HepG2 (cell line): ENCODE data around the gene TMEM95. TPM values are rescaled to one million over a fixed set of nuclear protein-coding genes. Genes with fewer than 3 reads are reported as not detected.
A peak's percentile ranks its signal among the peaks of the same experiment; 100 is the strongest.

Experiments used
- CAMTA2 ChIP-seq: sonication (generic); formaldehyde crosslinking; IDR thresholded peaks from 2 replicates; pipeline ENCODE4 v1.4.0; 2020; ENCODE audit warnings: mild to moderate bottlenecking, missing genetic modification reagents, borderline replicate concordance
- CC2D1A ChIP-seq: sonication (generic); formaldehyde crosslinking; IDR thresholded peaks from 2 replicates; pipeline ENCODE4 v1.8.1; 2023; ENCODE audit warnings: mild to moderate bottlenecking, missing genetic modification reagents
- CHD2 ChIP-seq: IDR thresholded peaks from 2 replicates; pipeline ENCODE4 v1.6.1; 2011; ENCODE audit warnings: low read depth, low read length, improper control_type of control experiment
- FOXK2 ChIP-seq: fragments of 450-650 bp; IDR thresholded peaks from 2 replicates; pipeline ENCODE4 v1.6.1; 2016
- NFRKB ChIP-seq: fragments of 450-650 bp; IDR thresholded peaks from 2 replicates; pipeline ENCODE4 v1.6.1; 2017
- NFYC ChIP-seq: IDR thresholded peaks from 2 replicates; pipeline ENCODE4 v1.6.1; 2016; ENCODE audit warnings: missing genetic modification reagents, missing compliant biosample characterization
- NR3C1 ChIP-seq: sonication (generic); formaldehyde crosslinking; IDR thresholded peaks from 2 replicates; pipeline ENCODE4 v1.4.0; 2020; ENCODE audit warnings: missing genetic modification reagents
- PAWR ChIP-seq: sonication (generic); formaldehyde crosslinking; IDR thresholded peaks from 2 replicates; pipeline ENCODE4 v1.4.0; 2020; ENCODE audit warnings: missing genetic modification reagents, mild to moderate bottlenecking, borderline replicate concordance
- SIX1 ChIP-seq: sonication (generic); formaldehyde crosslinking; IDR thresholded peaks from 2 replicates; pipeline ENCODE4 v1.4.0; 2020; ENCODE audit warnings: missing genetic modification reagents, borderline replicate concordance
- SUZ12 ChIP-seq: fragments of 150-350 bp; IDR thresholded peaks from 2 replicates; pipeline ENCODE4 v1.6.1; 2014; ENCODE audit warnings: low read depth, low read length
- U2AF1 ChIP-seq: fragments of 200-400 bp; formaldehyde crosslinking; optimal IDR thresholded peaks from 2 replicates; pipeline ENCODE3; 2017; ENCODE audit warnings: mild to moderate bottlenecking, low read depth, low read length
- ZMYM3 ChIP-seq: sonication (generic); formaldehyde crosslinking; IDR thresholded peaks from 2 replicates; pipeline ENCODE4 v1.5.1; 2020; ENCODE audit warnings: mild to moderate bottlenecking, missing genetic modification reagents
- ZNF232 ChIP-seq: sonication (generic); formaldehyde crosslinking; IDR thresholded peaks from 2 replicates; pipeline ENCODE4 v1.4.0; 2020; ENCODE audit warnings: missing genetic modification reagents, borderline replicate concordance
- ZNF350 ChIP-seq: sonication (generic); formaldehyde crosslinking; IDR thresholded peaks from 2 replicates; pipeline ENCODE4 v1.4.0; 2020; ENCODE audit warnings: mild to moderate bottlenecking, low read depth, missing genetic modification reagents, borderline replicate concordance
- ZNF460 ChIP-seq: sonication (generic); formaldehyde crosslinking; IDR thresholded peaks from 2 replicates; pipeline ENCODE4 v1.5.1; 2020; ENCODE audit warnings: missing genetic modification reagents, mild to moderate bottlenecking, borderline replicate concordance
- ZSCAN30 ChIP-seq: sonication (generic); formaldehyde crosslinking; IDR thresholded peaks from 2 replicates; pipeline ENCODE4 v1.5.0; 2020; ENCODE audit warnings: mild to moderate bottlenecking, missing genetic modification reagents
- polyA plus RNA-seq, 8 experiments: library from polyadenylated mRNA; depleted of rRNA in 3 of 8; stranded (reverse) in 7 of 8; unstranded in 1 of 8; fragments of >200 nt; fragmentation: Illumina TruSeq in 4 of 8; extraction: Trizol in 4 of 8; gene quantifications; 2 replicates each; pipeline versions ENCODE4 v1.2.1 to v1.2.3, GENCODE V29; 2011 to 2016; ENCODE audit warnings: low read depth in 4 of 8, missing spikeins in 1 of 8, mixed read lengths in 1 of 8; ENCODE audit not compliant: insufficient read depth in 1 of 8
- total RNA-seq, 5 experiments: library from RNA; depleted of rRNA; stranded (reverse); fragments of >200 nt; fragmentation: Illumina TruSeq; extraction: Trizol; gene quantifications; 2 replicates each; pipeline ENCODE4 v1.2.3, GENCODE V29; 2016; ENCODE audit warnings: low read depth in 1 of 5
- TF ChIP-seq, protein P1 (sequence below): sonication (generic); formaldehyde crosslinking; IDR thresholded peaks from 2 replicates; pipeline ENCODE4 v1.4.0; 2020; ENCODE audit warnings: missing genetic modification reagents, low read depth, mild to moderate bottlenecking, borderline replicate concordance
- TF ChIP-seq, protein P2 (sequence below): IDR thresholded peaks from 2 replicates; pipeline ENCODE4 v1.6.1; 2016; ENCODE audit warnings: mild to moderate bottlenecking
- TF ChIP-seq, protein P3 (sequence below): sonication (generic); formaldehyde crosslinking; IDR thresholded peaks from 2 replicates; pipeline ENCODE4 v1.8.0; 2022; ENCODE audit warnings: mild to moderate bottlenecking, missing genetic modification reagents; ENCODE audit not compliant: insufficient replicate concordance
- TF ChIP-seq, protein P4 (sequence below): sonication (generic); formaldehyde crosslinking; IDR thresholded peaks from 2 replicates; pipeline ENCODE4 v1.5.1; 2020; ENCODE audit warnings: mild to moderate bottlenecking, moderate library complexity, missing genetic modification reagents
- TF ChIP-seq, protein P5 (sequence below): sonication (generic); formaldehyde crosslinking; IDR thresholded peaks from 2 replicates; pipeline ENCODE4 v1.4.0; 2020; ENCODE audit warnings: missing genetic modification reagents
- TF ChIP-seq, protein P6 (sequence below): IDR thresholded peaks from 2 replicates; pipeline ENCODE4 v1.6.1; 2016; ENCODE audit warnings: low read depth, borderline replicate concordance

The TMEM95 gene
- total and polyA plus RNA-seq, 2 of the 13 experiments (the other 11 are each of a cell fraction or from before 2014, with no cell fraction given) = not detected

DNA sequence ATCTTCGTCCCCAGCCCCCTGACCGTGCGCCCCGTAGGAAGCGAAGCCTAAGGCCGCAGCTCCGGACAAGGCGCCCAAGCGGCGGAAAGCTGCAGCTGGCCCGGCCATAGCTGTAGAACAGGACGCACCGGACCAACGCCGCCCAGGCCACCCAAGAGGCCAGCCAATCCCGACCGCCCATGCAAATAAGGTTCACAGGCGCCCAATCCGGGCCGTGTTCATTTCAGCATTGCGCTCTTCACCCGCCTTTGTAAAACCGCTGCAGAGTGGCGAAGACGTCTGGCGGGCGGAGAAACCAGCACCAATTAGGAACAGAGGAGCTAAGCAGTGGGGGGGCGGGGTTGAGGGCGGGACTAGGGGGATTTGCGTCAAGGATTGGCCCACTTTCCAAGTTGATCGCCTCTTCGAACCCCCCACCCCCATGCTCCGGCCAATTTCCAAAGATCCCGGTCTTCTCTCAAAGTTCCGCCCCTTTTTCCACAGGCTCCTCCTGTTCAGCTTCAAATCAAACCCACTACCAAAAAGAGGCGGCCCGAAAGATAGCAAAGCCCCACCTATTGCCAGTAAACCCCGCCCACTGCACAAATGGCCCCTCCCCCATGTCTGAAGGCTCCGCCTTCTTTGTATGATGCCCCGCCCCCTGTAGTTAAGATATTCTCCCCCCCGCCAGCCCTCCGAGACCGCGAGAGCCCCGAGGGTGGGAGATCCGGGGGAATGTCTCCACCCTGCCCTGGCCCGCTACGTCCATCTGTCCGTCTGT, 49.2 kb downstream of the TMEM95 start, which contains the start of gene TMEM256 (continued):
- TF ChIP-seq, protein P1, sequence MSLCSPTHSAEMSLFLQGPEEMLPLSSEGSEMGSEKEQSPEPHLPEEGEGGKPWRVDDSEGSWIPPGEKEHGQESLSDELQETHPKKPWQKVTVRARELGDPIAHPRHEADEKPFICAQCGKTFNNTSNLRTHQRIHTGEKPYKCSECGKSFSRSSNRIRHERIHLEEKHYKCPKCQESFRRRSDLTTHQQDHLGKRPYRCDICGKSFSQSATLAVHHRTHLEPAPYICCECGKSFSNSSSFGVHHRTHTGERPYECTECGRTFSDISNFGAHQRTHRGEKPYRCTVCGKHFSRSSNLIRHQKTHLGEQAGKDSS (CRISPR knock-in tag) = 0 out of 2 replicates have a peak, but pooled peaks have one; percentile 37
- TF ChIP-seq ZMYM3 (CRISPR knock-in tag) (no peak), NR3C1 (CRISPR knock-in tag) (no peak), ZNF460 (CRISPR knock-in tag) (no peak), ZNF350 (no peak; the same call in 1 of the 2 replicates), CAMTA2 (no peak), FOXK2 (no peak), NFYC (peak; percentile 91), U2AF1 (no peak), NFRKB (no peak), SIX1 (CRISPR knock-in tag) (no peak), SUZ12 (no peak), PAWR (CRISPR knock-in tag) (no peak), ZNF232 (CRISPR knock-in tag) (no peak; the same call in 1 of the 2 replicates), CHD2 (peak; percentile 85), CC2D1A (CRISPR knock-in tag) (no peak), ZSCAN30 (CRISPR knock-in tag) (no peak)
- TF ChIP-seq, protein P2, sequence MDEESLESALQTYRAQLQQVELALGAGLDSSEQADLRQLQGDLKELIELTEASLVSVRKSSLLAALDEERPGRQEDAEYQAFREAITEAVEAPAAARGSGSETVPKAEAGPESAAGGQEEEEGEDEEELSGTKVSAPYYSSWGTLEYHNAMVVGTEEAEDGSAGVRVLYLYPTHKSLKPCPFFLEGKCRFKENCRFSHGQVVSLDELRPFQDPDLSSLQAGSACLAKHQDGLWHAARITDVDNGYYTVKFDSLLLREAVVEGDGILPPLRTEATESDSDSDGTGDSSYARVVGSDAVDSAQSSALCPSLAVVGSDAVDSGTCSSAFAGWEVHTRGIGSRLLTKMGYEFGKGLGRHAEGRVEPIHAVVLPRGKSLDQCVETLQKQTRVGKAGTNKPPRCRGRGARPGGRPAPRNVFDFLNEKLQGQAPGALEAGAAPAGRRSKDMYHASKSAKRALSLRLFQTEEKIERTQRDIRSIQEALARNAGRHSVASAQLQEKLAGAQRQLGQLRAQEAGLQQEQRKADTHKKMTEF (CRISPR knock-in tag) = 0 out of 2 replicates have a peak, but pooled peaks have one; percentile 18
- TF ChIP-seq, protein P3, sequence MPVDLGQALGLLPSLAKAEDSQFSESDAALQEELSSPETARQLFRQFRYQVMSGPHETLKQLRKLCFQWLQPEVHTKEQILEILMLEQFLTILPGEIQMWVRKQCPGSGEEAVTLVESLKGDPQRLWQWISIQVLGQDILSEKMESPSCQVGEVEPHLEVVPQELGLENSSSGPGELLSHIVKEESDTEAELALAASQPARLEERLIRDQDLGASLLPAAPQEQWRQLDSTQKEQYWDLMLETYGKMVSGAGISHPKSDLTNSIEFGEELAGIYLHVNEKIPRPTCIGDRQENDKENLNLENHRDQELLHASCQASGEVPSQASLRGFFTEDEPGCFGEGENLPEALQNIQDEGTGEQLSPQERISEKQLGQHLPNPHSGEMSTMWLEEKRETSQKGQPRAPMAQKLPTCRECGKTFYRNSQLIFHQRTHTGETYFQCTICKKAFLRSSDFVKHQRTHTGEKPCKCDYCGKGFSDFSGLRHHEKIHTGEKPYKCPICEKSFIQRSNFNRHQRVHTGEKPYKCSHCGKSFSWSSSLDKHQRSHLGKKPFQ (CRISPR knock-in tag) = no peak
- TF ChIP-seq, protein P4, sequence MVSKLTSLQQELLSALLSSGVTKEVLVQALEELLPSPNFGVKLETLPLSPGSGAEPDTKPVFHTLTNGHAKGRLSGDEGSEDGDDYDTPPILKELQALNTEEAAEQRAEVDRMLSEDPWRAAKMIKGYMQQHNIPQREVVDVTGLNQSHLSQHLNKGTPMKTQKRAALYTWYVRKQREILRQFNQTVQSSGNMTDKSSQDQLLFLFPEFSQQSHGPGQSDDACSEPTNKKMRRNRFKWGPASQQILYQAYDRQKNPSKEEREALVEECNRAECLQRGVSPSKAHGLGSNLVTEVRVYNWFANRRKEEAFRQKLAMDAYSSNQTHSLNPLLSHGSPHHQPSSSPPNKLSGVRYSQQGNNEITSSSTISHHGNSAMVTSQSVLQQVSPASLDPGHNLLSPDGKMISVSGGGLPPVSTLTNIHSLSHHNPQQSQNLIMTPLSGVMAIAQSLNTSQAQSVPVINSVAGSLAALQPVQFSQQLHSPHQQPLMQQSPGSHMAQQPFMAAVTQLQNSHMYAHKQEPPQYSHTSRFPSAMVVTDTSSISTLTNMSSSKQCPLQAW = peak; percentile 61; the same call in 1 of the 2 replicates
- TF ChIP-seq, protein P5, sequence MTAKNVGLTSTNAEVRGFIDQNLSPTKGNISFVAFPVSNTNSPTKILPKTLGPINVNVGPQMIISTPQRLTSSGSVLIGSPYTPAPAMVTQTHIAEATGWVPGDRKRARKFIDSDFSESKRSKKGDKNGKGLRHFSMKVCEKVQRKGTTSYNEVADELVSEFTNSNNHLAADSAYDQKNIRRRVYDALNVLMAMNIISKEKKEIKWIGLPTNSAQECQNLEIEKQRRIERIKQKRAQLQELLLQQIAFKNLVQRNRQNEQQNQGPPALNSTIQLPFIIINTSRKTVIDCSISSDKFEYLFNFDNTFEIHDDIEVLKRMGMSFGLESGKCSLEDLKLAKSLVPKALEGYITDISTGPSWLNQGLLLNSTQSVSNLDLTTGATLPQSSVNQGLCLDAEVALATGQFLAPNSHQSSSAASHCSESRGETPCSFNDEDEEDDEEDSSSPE (CRISPR knock-in tag) = peak; percentile 71
- TF ChIP-seq, protein P6, sequence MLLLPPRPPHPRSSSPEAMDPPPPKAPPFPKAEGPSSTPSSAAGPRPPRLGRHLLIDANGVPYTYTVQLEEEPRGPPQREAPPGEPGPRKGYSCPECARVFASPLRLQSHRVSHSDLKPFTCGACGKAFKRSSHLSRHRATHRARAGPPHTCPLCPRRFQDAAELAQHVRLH (CRISPR knock-in tag) = 0 out of 2 replicates have a peak, but pooled peaks have one; percentile 35
